SK-N-MC (cell line): Measurements from ENCODE around the gene GREB1.

Experiments
- DNase-seq: peaks from one replicate; pipeline ENCODE4 v3.0.0-alpha.2; 2011; ENCODE audit warnings: low read depth, low spot score
- H3K27ac ChIP-seq: fragments of 200-600 bp; sonication (generic); 2 replicates; pipeline ENCODE4 v1.5.1; 2016; ENCODE audit warnings: mixed run types
- H3K36me3 ChIP-seq: fragments of 200-600 bp; sonication (generic); 2 replicates; pipeline ENCODE4 v1.6.1; 2017; ENCODE audit warnings: antibody characterized with exemption, low read length, mixed read lengths; ENCODE audit not compliant: insufficient read depth
- H3K4me3 ChIP-seq: fragments of 200-600 bp; sonication (generic); 2 replicates; pipeline ENCODE4 v1.5.1; 2016
- H3K9ac ChIP-seq: fragments of 200-600 bp; sonication (generic); 2 replicates; pipeline ENCODE4 v1.8.0; 2017; ENCODE audit warnings: mixed run types, mixed read lengths; ENCODE audit not compliant: insufficient read length
- H3K9me3 ChIP-seq: fragments of 200-600 bp; sonication (generic); 2 replicates; pipeline ENCODE4 v1.6.1; 2017; ENCODE audit warnings: low read depth, mild to moderate bottlenecking, antibody characterized with exemption, low read length, moderate library complexity, mixed read lengths
- EZH2 ChIP-seq: fragments of 200-600 bp; sonication (generic); IDR thresholded peaks from one replicate; pipeline ENCODE4 v1.6.1; 2017; ENCODE audit warnings: antibody characterized with exemption
- FOXP2 ChIP-seq: optimal IDR thresholded peaks from 2 replicates; pipeline ENCODE3; 2011; ENCODE audit warnings: mild to moderate bottlenecking, moderate library complexity; ENCODE audit not compliant: insufficient read depth; ENCODE audit errors: extremely low read length, control extremely low read depth
- POLR2AphosphoS5 ChIP-seq: IDR thresholded peaks from 2 replicates; pipeline ENCODE4 v1.6.1; 2012; ENCODE audit warnings: mild to moderate bottlenecking, low read depth, low read length, borderline replicate concordance

Gene GREB1

GRCh38 chr2:11528228-11528627, 5.6 kb upstream of the GREB1 start:
- H3K9ac ChIP-seq = no peak overlapping the region
- no peak overlapping the region for H3K27ac ChIP-seq
- no peak for DNase-seq

GRCh38 chr2:11530864-11531465, 2.9 kb upstream of the GREB1 start:
- Histone ChIP-seq H3K27ac (no peak overlapping the region), H3K9ac (no peak overlapping the region)
- no peak for DNase-seq

More at GRCh38 chr2:11528228-11528627, 5.6 kb upstream of the GREB1 start:
- TF ChIP-seq EZH2 = no peak
- no peaks in the 10 kb centered on the region for H3K9me3 ChIP-seq
- H3K36me3 ChIP-seq = no peaks in the 10 kb centered on the region
- no peak overlapping the region for H3K4me3 ChIP-seq

GRCh38 chr2:11532416-11533055, 1.3 kb upstream of the GREB1 start:
- Histone ChIP-seq H3K9me3 (no peaks in the 10 kb centered on the region), H3K27ac (no peak overlapping the region), H3K9ac (no peak overlapping the region), H3K36me3 (no peaks in the 10 kb centered on the region), H3K4me3 (no peak overlapping the region)
- TF ChIP-seq EZH2 (no peak), FOXP2 (no peak), POLR2AphosphoS5 (no peak)
- no peak for DNase-seq

More at GRCh38 chr2:11530864-11531465, 2.9 kb upstream of the GREB1 start:
- no peaks in the 10 kb centered on the region for H3K36me3 ChIP-seq
- H3K4me3 ChIP-seq = no peak overlapping the region
- no peaks in the 10 kb centered on the region for H3K9me3 ChIP-seq
- no peak for TF ChIP-seq FOXP2
- no peak for TF ChIP-seq EZH2
- no peak for TF ChIP-seq POLR2AphosphoS5

- H3K27ac ChIP-seq = no peak overlapping the region
- DNase-seq = no peak
- H3K36me3 ChIP-seq = no peaks in the 10 kb centered on the region
- no peaks in the 10 kb centered on the region for H3K9me3 ChIP-seq
- no peak overlapping the region for H3K9ac ChIP-seq
- 0 out of 2 replicates have a peak overlapping the region, but pooled peaks have one; percentile 27 for H3K4me3 ChIP-seq
- TF ChIP-seq POLR2AphosphoS5 (no peak), FOXP2 (no peak), EZH2 (no peak)
These were observed 363 bp downstream of the GREB1 start for GRCh38 chr2:11534071-11534745.

GRCh38 chr2:11534746-11535484, 1.1 kb downstream of the GREB1 start:
- no peak overlapping the region for H3K4me3 ChIP-seq
- H3K9ac ChIP-seq = no peak overlapping the region
- no peaks in the 10 kb centered on the region for H3K9me3 ChIP-seq
- no peaks in the 10 kb centered on the region for H3K36me3 ChIP-seq
- TF ChIP-seq EZH2 (no peak), POLR2AphosphoS5 (no peak), FOXP2 (no peak)
- DNase-seq = no peak
- H3K27ac ChIP-seq = no peak overlapping the region

- TF ChIP-seq EZH2 (no peak), POLR2AphosphoS5 (no peak), FOXP2 (no peak)
- Histone ChIP-seq H3K4me3 (no peak overlapping the region), H3K27ac (no peak overlapping the region), H3K36me3 (no peaks in the 10 kb centered on the region), H3K9me3 (no peaks in the 10 kb centered on the region), H3K9ac (no peak overlapping the region)
- no peak for DNase-seq
These were observed 2.1 kb downstream of the GREB1 start for GRCh38 chr2:11535899-11536344.

- DNase-seq = no peak
- Histone ChIP-seq H3K27ac (no peak overlapping the region), H3K9ac (no peak overlapping the region), H3K4me3 (no peak overlapping the region), H3K36me3 (no peaks in the 10 kb centered on the region), H3K9me3 (no peaks in the 10 kb centered on the region)
- TF ChIP-seq FOXP2 = no peak
- no peak for TF ChIP-seq EZH2
- TF ChIP-seq POLR2AphosphoS5 = no peak
These were observed 4.1 kb downstream of the GREB1 start for GRCh38 chr2:11537951-11538350.
